MG63 (cell line): ENCODE data around the gene KCNIP4. TPM values are rescaled to one million over a fixed set of nuclear protein-coding genes. Genes with fewer than 3 reads are reported as not detected.

Experiments
- DNase-seq: peaks from one replicate; pipeline ENCODE4 v3.0.0-alpha.2; 2020
- H3K27me3 ChIP-seq: fragments of 250-450 bp; sonication (Bioruptor Pico); 2 replicates; pipeline ENCODE4 v1.5.1; 2020; ENCODE audit warnings: mild to moderate bottlenecking, moderate library complexity
- H3K36me3 ChIP-seq: fragments of 250-450 bp; sonication (Bioruptor Pico); 2 replicates; pipeline ENCODE4 v1.5.1; 2020; ENCODE audit warnings: mild to moderate bottlenecking, moderate library complexity
- H3K4me3 ChIP-seq: fragments of 250-450 bp; sonication (Bioruptor Pico); 2 replicates; pipeline ENCODE4 v1.5.1; 2020; ENCODE audit warnings: mild to moderate bottlenecking, moderate library complexity
- H3K9me3 ChIP-seq: fragments of 250-450 bp; sonication (Bioruptor Pico); 2 replicates; pipeline ENCODE4 v1.5.1; 2020; ENCODE audit warnings: mild to moderate bottlenecking, moderate library complexity
- total RNA-seq: library from RNA; depleted of rRNA; stranded (reverse); fragments of >200 nt; shearing (Covaris generic); gene quantifications from 2 replicates; pipeline ENCODE4 v1.2.3, GENCODE V29; 2014; ENCODE audit warnings: low replicate concordance

KCNIP4 gene
- total RNA-seq, 1 experiment from 2014 or later = not detected

- H3K36me3 ChIP-seq = no peaks in the 10 kb centered on the region
- no peaks in the 10 kb centered on the region for H3K9me3 ChIP-seq
- DNase-seq = no peak
- H3K4me3 ChIP-seq = no peak overlapping the region
- no peaks in the 10 kb centered on the region for H3K27me3 ChIP-seq
Observed at GRCh38 chr4:21531048-21531447, 417.5 kb downstream of the KCNIP4 start.

- no peak overlapping the region for H3K4me3 ChIP-seq
- H3K36me3 ChIP-seq = no peaks in the 10 kb centered on the region
- DNase-seq = no peak
- H3K27me3 ChIP-seq = no peaks in the 10 kb centered on the region
- H3K9me3 ChIP-seq = no peaks in the 10 kb centered on the region
Observed at GRCh38 chr4:21529214-21529613, 419.4 kb downstream of the KCNIP4 start.

GRCh38 chr4:21522296-21522695 is 426.3 kb downstream of the KCNIP4 start:
- no peak for DNase-seq
- Histone ChIP-seq H3K27me3 (no peaks in the 10 kb centered on the region), H3K36me3 (no peaks in the 10 kb centered on the region), H3K4me3 (no peak overlapping the region), H3K9me3 (no peaks in the 10 kb centered on the region)

GRCh38 chr4:21517126-21517859 is 431.3 kb downstream of the KCNIP4 start:
- DNase-seq = no peak
- Histone ChIP-seq H3K27me3 (no peaks in the 10 kb centered on the region), H3K4me3 (no peak overlapping the region), H3K9me3 (no peaks in the 10 kb centered on the region), H3K36me3 (no peaks in the 10 kb centered on the region)

GRCh38 chr4:21514022-21514694 is 434.4 kb downstream of the KCNIP4 start:
- DNase-seq = no peak
- no peak overlapping the region for H3K4me3 ChIP-seq
- H3K9me3 ChIP-seq = no peaks in the 10 kb centered on the region
- H3K36me3 ChIP-seq = no peaks in the 10 kb centered on the region
- no peaks in the 10 kb centered on the region for H3K27me3 ChIP-seq

GRCh38 chr4:21512353-21512752 is 436.2 kb downstream of the KCNIP4 start:
- no peaks in the 10 kb centered on the region for H3K36me3 ChIP-seq
- H3K27me3 ChIP-seq = no peaks in the 10 kb centered on the region
- H3K9me3 ChIP-seq = no peaks in the 10 kb centered on the region
- DNase-seq = no peak
- H3K4me3 ChIP-seq = no peak overlapping the region

- Histone ChIP-seq H3K36me3 (no peaks in the 10 kb centered on the region), H3K9me3 (no peaks in the 10 kb centered on the region), H3K4me3 (no peak overlapping the region), H3K27me3 (no peaks in the 10 kb centered on the region)
- no peak for DNase-seq
Observed at GRCh38 chr4:21507439-21507838, 441.1 kb downstream of the KCNIP4 start.

GRCh38 chr4:21490682-21491081 is 457.9 kb downstream of the KCNIP4 start:
- Histone ChIP-seq H3K36me3 (no peaks in the 10 kb centered on the region), H3K4me3 (no peak overlapping the region), H3K27me3 (no peaks in the 10 kb centered on the region), H3K9me3 (no peaks in the 10 kb centered on the region)
- no peak for DNase-seq

- H3K9me3 ChIP-seq = no peaks in the 10 kb centered on the region
- H3K27me3 ChIP-seq = no peaks in the 10 kb centered on the region
- no peaks in the 10 kb centered on the region for H3K36me3 ChIP-seq
- no peak for DNase-seq
- no peak overlapping the region for H3K4me3 ChIP-seq
Observed at GRCh38 chr4:21476757-21477156, 471.8 kb downstream of the KCNIP4 start.

- H3K9me3 ChIP-seq = no peaks in the 10 kb centered on the region
- no peaks in the 10 kb centered on the region for H3K36me3 ChIP-seq
- no peak for DNase-seq
Observed at GRCh38 chr4:21474195-21474594, 474.4 kb downstream of the KCNIP4 start.

GRCh38 chr4:21470535-21470934 is 478.0 kb downstream of the KCNIP4 start:
- Histone ChIP-seq H3K27me3 (no peaks in the 10 kb centered on the region), H3K9me3 (no peaks in the 10 kb centered on the region), H3K4me3 (no peak overlapping the region), H3K36me3 (no peaks in the 10 kb centered on the region)
- no peak for DNase-seq

More at GRCh38 chr4:21474195-21474594, 474.4 kb downstream of the KCNIP4 start:
- Histone ChIP-seq H3K27me3 (no peaks in the 10 kb centered on the region), H3K4me3 (no peak overlapping the region)

- Histone ChIP-seq H3K4me3 (no peak overlapping the region), H3K9me3 (no peaks in the 10 kb centered on the region), H3K36me3 (no peaks in the 10 kb centered on the region), H3K27me3 (no peaks in the 10 kb centered on the region)
- no peak for DNase-seq
Observed at GRCh38 chr4:21469438-21470300, 478.9 kb downstream of the KCNIP4 start.

- H3K27me3 ChIP-seq = no peaks in the 10 kb centered on the region
- H3K36me3 ChIP-seq = no peaks in the 10 kb centered on the region
- H3K4me3 ChIP-seq = no peak overlapping the region
- DNase-seq = no peak
- H3K9me3 ChIP-seq = no peaks in the 10 kb centered on the region
Observed at GRCh38 chr4:21467551-21467950, 481.0 kb downstream of the KCNIP4 start.

GRCh38 chr4:21457086-21457840 is 491.3 kb downstream of the KCNIP4 start:
- H3K36me3 ChIP-seq = no peaks in the 10 kb centered on the region
- no peaks in the 10 kb centered on the region for H3K27me3 ChIP-seq
- H3K9me3 ChIP-seq = no peaks in the 10 kb centered on the region
- no peak for DNase-seq
- no peak overlapping the region for H3K4me3 ChIP-seq

GRCh38 chr4:21454831-21455230 is 493.7 kb downstream of the KCNIP4 start:
- no peak overlapping the region for H3K4me3 ChIP-seq
- H3K36me3 ChIP-seq = no peaks in the 10 kb centered on the region
- H3K27me3 ChIP-seq = no peaks in the 10 kb centered on the region
- no peaks in the 10 kb centered on the region for H3K9me3 ChIP-seq
- DNase-seq = no peak

GRCh38 chr4:21454201-21454600 is 494.4 kb downstream of the KCNIP4 start:
- Histone ChIP-seq H3K36me3 (no peaks in the 10 kb centered on the region), H3K4me3 (no peak overlapping the region), H3K27me3 (no peaks in the 10 kb centered on the region), H3K9me3 (no peaks in the 10 kb centered on the region)
- DNase-seq = no peak

GRCh38 chr4:21452931-21453330 is 495.6 kb downstream of the KCNIP4 start:
- H3K4me3 ChIP-seq = no peak overlapping the region
- DNase-seq = no peak

More at GRCh38 chr4:21452931-21453330, 495.6 kb downstream of the KCNIP4 start:
- Histone ChIP-seq H3K27me3 (no peaks in the 10 kb centered on the region), H3K36me3 (no peaks in the 10 kb centered on the region), H3K9me3 (no peaks in the 10 kb centered on the region)
